NCI-H524 treated with DMSO at 0.1 percent for 48 hours (cell line): ENCODE data around the gene SLC2A14.
"Not testable (repeated sequence)": the region's sequence is repeated elsewhere in the genome, so short reads cannot be mapped to it uniquely, and the experiment has no call there.

Experiments used
- DNase-seq: peaks from one replicate; lab custom pipeline; 2025; lab: John Stamatoyannopoulos, UW

Gene SLC2A14

GRCh38 chr12:7833831-7834230, 38.9 kb downstream of the SLC2A14 start:
- DNase-seq: no peak

GRCh38 chr12:7833201-7833600, 39.5 kb downstream of the SLC2A14 start:
- not testable (repeated sequence) for DNase-seq

- no peak for DNase-seq
Observed at GRCh38 chr12:7832059-7832696, 40.5 kb downstream of the SLC2A14 start.

GRCh38 chr12:7829737-7830136, 43.0 kb downstream of the SLC2A14 start:
- DNase-seq: not testable (repeated sequence)

GRCh38 chr12:7825754-7826153, 47.0 kb downstream of the SLC2A14 start:
- DNase-seq: not testable (repeated sequence)

GRCh38 chr12:7806863-7807487, 65.7 kb downstream of the SLC2A14 start:
- peak; percentile 29 for DNase-seq

- DNase-seq: not testable (repeated sequence)
Observed at GRCh38 chr12:7806319-7806718, 66.4 kb downstream of the SLC2A14 start.

- no peak for DNase-seq
Observed at GRCh38 chr12:7801460-7801859, 71.3 kb downstream of the SLC2A14 start.

GRCh38 chr12:7798750-7799308, 73.9 kb downstream of the SLC2A14 start:
- DNase-seq: not testable (repeated sequence)

- no peak for DNase-seq
Observed at GRCh38 chr12:7797698-7798398, 74.9 kb downstream of the SLC2A14 start.

- DNase-seq: not testable (repeated sequence)
Observed at GRCh38 chr12:7797269-7797668, 75.4 kb downstream of the SLC2A14 start.

- no peak for DNase-seq
Observed at GRCh38 chr12:7793211-7793610, 79.5 kb downstream of the SLC2A14 start.

GRCh38 chr12:7788884-7789528, 83.7 kb downstream of the SLC2A14 start, which contains the start of gene NANOG:
Gene NANOG (plus strand): TSS chr12:7789402. CDS start chr12:7789615, 213 bp downstream.
- not testable (repeated sequence) for DNase-seq

- no peak for DNase-seq
Observed at GRCh38 chr12:7788294-7788660, 84.4 kb downstream of the SLC2A14 start.

- no peak for DNase-seq
Observed at GRCh38 chr12:7787574-7788293, 85.0 kb downstream of the SLC2A14 start.

GRCh38 chr12:7784701-7785100, 88.0 kb downstream of the SLC2A14 start:
- no peak for DNase-seq

GRCh38 chr12:7783433-7783832, 89.3 kb downstream of the SLC2A14 start:
- not testable (repeated sequence) for DNase-seq

GRCh38 chr12:7782055-7782454, 90.7 kb downstream of the SLC2A14 start:
- no peak for DNase-seq

GRCh38 chr12:7781274-7781673, 91.4 kb downstream of the SLC2A14 start:
- DNase-seq: no peak

- DNase-seq: no peak
Observed at GRCh38 chr12:7769999-7770398, 102.7 kb downstream of the SLC2A14 start.
